ENCODE data around the gene TMEM126B.

The TMEM126B gene

GRCh38 chr11:85672105-85672902, 43.9 kb downstream of the TMEM126B start:
- no peak for TF ChIP-seq CTCF (IDR thresholded peaks at IDR 0.05; ENCODE audit: extremely low read depth, insufficient read depth, missing control alignments)
- DNase-seq (ENCODE audit: low spot score) = no peak
- in situ Hi-C loops (cut with MboI; ENCODE audit: low pct_unique_long_range_greater_than_20kb, low sequenced_read_pairs, unreplicated experiment) = no loop called here

GRCh38 chr11:85673393-85673792, 45.0 kb downstream of the TMEM126B start:
- DNase-seq (ENCODE audit: low spot score) = no peak
- TF ChIP-seq CTCF (IDR thresholded peaks at IDR 0.05; ENCODE audit: extremely low read depth, insufficient read depth, missing control alignments) = no peak
- in situ Hi-C loops (cut with MboI; ENCODE audit: low pct_unique_long_range_greater_than_20kb, low sequenced_read_pairs, unreplicated experiment) = no loop called here

- no peak for DNase-seq (ENCODE audit: low spot score)
- in situ Hi-C loops (cut with MboI; ENCODE audit: low pct_unique_long_range_greater_than_20kb, low sequenced_read_pairs, unreplicated experiment) = no loop called here
These were observed 51.2 kb downstream of the TMEM126B start for GRCh38 chr11:85679576-85679975.

GRCh38 chr11:85680897-85681296, 52.5 kb downstream of the TMEM126B start:
- no peak for TF ChIP-seq CTCF (IDR thresholded peaks at IDR 0.05; ENCODE audit: extremely low read depth, insufficient read depth, missing control alignments)
- in situ Hi-C loops (cut with MboI; ENCODE audit: low pct_unique_long_range_greater_than_20kb, low sequenced_read_pairs, unreplicated experiment) = no loop called here
- no peak for DNase-seq (ENCODE audit: low spot score)

More at GRCh38 chr11:85679576-85679975, 51.2 kb downstream of the TMEM126B start:
- TF ChIP-seq CTCF (IDR thresholded peaks at IDR 0.05; ENCODE audit: extremely low read depth, insufficient read depth, missing control alignments) = no peak

- in situ Hi-C loops (cut with MboI; ENCODE audit: low pct_unique_long_range_greater_than_20kb, low sequenced_read_pairs, unreplicated experiment) = no loop called here
- no peak for TF ChIP-seq CTCF (IDR thresholded peaks at IDR 0.05; ENCODE audit: extremely low read depth, insufficient read depth, missing control alignments)
- DNase-seq (ENCODE audit: low spot score) = peak; percentile 78
These were observed 54.2 kb downstream of the TMEM126B start for GRCh38 chr11:85682330-85683305.

GRCh38 chr11:85685125-85685819, 56.9 kb downstream of the TMEM126B start:
- TF ChIP-seq CTCF (IDR thresholded peaks at IDR 0.05; ENCODE audit: extremely low read depth, insufficient read depth, missing control alignments) = no peak
- in situ Hi-C loops (cut with MboI; ENCODE audit: low pct_unique_long_range_greater_than_20kb, low sequenced_read_pairs, unreplicated experiment) = no loop called here
- no peak for DNase-seq (ENCODE audit: low spot score)
